Activated naive CD4-positive, alpha-beta T cell treated with anti-CD3 and anti-CD28 coated beads, Interleukin-2, amount 50 U/mL, for 16 hours (primary cell): Measurements from ENCODE around the gene GPR78.
A peak's percentile ranks its signal among the peaks of the same experiment; 100 is the strongest.

Source experiments
- DNase-seq: peaks from one replicate; pipeline ENCODE4 v3.0.0-alpha.2; 2020

GPR78 gene

GRCh38 chr4:8580321-8581093, at the start of gene GPR78:
Gene GPR78 (plus strand): TSS chr4:8580392. CDS start chr4:8580983, 591 bp downstream.
- DNase-seq: peak; percentile 29

DNA sequence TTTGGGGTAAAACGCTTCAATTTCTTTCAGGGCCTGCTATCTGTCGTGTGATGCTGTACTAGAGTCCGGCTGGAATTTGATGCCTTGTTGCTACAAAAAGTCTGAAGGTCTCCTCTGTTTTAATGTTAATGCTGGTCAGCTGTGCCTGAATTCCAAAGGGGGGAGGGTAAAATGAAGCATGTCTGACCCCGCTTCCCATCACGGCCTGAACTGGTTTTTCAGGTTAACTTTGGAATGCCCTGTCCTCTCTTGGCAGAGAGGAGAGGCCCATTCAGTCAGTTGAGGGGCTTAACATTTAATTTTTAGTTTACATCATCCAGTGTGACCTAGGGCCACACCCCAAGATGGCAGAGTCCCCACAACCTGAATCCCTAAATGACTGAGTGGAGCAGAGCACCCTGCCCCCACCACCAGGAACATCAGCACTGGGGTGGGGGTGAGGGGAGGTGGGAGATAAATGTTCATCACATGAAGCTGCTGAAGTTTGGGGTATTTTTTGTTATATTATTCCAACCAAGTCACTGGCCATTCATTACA, 47.9 kb upstream of the GPR78 start:
- no peak for DNase-seq

DNA sequence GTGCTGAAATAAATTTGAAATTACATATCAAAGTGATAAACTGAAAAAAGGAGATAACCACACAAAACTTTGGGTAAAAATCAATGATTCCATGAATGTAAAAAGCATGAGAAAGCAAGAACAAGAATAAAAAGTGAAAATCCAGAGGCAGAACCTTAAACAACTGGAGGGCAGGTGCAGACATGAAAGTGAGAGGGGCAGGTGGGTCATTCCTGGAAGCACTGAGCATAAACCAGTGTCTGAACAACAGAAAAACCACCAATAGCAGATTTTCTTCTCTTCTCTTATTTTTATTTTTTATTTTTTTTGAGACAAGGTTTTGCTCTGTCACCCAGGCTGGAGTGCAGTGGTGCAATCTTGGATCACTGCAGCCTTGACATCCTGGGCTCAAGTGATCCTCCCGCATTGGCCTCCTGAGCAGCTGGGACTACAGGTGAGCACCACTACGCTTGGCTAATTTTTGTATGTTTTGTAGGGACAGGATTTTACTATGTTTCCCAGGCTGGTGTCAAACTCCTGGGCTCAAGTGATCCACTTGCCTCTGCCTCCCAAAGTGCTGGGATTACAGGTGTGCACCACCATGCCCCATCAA, 46.8 kb upstream of the GPR78 start:
- no peak for DNase-seq

- no peak for DNase-seq
Measured at GRCh38 chr4:8534129-8534528, 46.1 kb upstream of the GPR78 start.

GRCh38 chr4:8534611-8535010, 45.6 kb upstream of the GPR78 start:
- DNase-seq: no peak

GRCh38 chr4:8536467-8536866, 43.7 kb upstream of the GPR78 start:
- no peak for DNase-seq

GRCh38 chr4:8537041-8537461, 43.1 kb upstream of the GPR78 start:
- no peak for DNase-seq

DNA sequence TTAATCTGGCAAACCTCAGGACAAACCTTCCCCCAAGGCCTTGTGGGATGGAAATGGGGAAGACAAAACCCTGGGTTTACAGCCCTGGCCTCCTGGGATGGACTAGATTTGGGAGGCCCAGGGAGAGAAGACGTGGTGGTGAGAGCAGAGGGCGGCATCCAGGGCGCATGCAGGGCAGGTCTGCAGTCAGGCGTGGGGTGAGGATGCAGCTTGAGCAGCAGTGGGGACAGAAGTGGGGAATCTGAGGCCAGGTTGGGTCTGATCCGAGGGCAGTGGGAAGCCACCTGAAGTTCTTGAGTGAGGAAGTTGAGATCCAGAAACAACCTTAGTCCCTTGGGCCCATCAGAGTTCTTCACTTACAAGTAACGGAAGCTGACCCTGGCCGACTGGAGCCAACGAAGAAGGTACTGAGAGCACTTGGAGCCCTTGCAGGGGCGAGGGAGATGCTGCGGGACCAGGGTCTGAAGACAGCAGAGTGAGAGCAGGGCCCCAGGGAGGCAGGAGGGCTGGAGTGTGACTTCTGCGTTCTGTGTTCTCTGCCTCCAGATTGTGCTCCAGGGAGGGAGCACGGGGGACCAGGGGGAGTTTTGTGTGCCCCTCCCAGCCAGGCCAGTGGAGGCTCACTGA, 42.0 kb upstream of the GPR78 start:
- DNase-seq: no peak

DNA sequence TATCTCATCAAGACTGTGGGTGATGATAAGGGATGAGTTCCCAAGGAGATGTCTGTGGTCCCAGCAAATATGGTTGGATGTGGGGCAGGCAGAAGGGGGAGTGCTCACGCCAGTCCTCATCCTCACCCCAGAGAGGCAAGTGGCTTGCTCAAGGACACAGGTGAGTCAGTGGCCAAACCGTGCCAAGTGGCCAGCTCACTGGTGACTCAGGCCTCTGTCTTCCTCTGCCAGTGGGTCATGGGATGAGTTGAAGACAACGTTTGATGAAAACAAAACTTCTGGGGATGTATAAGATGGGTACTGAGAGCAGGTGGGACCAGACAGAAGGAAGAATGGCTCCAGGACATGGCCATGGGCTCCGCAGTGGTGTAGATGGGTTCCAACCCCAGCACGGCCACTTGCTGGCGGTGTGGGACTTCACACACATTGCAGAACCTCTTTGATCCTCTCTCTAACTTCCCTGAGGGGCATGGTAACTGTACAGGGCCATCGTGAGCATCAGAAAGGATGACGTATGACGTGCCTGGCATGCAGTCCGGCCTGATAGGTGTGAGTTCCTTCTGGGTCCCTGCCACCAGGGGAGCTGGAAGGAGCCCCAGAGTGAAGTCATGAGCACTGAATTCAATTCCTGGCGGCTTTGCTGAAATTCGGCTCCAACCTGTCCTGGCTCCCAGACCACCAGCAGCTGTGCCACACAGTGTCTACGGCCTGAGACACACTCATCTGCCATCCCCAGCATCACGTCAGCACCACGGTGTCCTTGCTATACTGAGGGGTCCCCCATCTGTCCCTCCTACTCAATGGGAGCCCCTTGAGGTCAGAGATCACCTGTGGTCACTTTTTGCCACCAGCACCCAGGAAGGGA, 41.3 kb upstream of the GPR78 start:
- DNase-seq: no peak

DNA sequence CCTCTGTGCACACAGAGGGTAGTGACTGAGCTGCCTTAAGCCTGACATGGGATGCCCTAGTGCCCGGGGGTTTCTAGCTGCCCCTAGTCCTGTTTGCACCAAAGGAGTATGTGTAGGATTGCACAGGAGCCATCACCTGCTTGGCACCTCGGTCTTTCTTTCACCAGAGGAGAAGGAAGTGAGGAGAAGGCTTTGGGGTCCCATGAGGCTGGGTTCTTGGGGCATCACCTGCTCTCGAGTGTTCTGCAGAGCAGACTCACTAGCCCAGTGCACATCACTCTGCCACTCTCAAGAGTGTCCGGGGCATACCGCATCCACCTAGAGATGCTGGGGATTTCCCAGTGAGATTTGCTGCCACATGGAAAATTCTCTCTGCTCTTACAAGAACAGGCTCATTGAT, 40.5 kb upstream of the GPR78 start:
- DNase-seq: no peak

- DNase-seq: peak; percentile 24
Measured at GRCh38 chr4:8540072-8540471, 40.1 kb upstream of the GPR78 start.

GRCh38 chr4:8540586-8540985, 39.6 kb upstream of the GPR78 start:
- no peak for DNase-seq

GRCh38 chr4:8540991-8541390, 39.2 kb upstream of the GPR78 start:
- DNase-seq: no peak

- no peak for DNase-seq
Measured at GRCh38 chr4:8541981-8542715, 38.0 kb upstream of the GPR78 start.

GRCh38 chr4:8542776-8543525, 37.2 kb upstream of the GPR78 start:
- DNase-seq: no peak

DNA sequence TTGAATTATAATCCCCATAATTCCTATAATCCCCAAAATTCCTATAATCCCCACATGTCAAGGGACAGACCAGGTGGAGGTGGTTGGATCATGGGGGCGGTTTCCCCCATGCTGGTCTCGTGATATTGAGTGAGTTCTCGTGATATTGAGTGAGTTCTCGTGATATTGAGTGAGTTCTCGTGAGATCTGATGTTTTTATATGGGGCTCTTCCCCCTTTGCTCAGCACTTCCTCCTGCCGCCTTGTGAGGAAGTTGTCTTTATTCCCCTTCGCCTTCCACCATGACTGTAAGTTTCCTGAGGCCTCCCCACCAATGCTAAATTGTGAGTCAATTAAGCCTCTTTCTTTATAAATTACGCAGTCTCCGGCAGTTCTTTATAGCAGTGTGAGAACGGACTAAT, 36.6 kb upstream of the GPR78 start:
- no peak for DNase-seq

DNA sequence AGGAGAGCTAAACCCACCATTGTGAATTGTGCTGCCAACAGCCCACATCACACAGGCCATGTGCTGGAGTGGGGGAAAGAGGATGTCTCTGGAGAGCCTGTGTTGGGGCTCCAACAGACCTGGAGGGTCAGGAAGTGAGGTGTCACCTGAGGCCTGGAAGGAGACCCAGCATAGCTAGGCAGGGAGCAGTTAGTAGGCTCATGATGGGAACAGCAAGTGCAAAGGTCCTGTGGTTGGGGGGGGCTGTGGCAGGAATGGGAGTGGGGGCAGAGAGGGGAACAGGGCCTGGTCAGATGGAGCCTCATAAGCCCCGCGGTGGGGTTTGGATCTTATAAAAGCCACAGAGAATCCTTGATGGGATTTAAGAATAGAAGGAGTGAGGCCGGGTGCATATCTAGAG, 35.9 kb upstream of the GPR78 start:
- DNase-seq: no peak

GRCh38 chr4:8544741-8545438, 35.3 kb upstream of the GPR78 start:
- DNase-seq: no peak

GRCh38 chr4:8545439-8545765, 34.8 kb upstream of the GPR78 start:
- DNase-seq: no peak

- no peak for DNase-seq
Measured at GRCh38 chr4:8546766-8547107, 33.5 kb upstream of the GPR78 start.
